GM18502 (cell line): ENCODE measurements around the gene SDHAF1.
"Not testable (repeated sequence)": the region's sequence is repeated elsewhere in the genome, so short reads cannot be mapped to it uniquely, and the experiment has no call there.

Experiments
- ATAC-seq: cut with Tn5 transposase; IDR thresholded peaks from one replicate; pipeline ENCODE4 v1.9.1; 2021; ENCODE audit warnings: mild to moderate bottlenecking; ENCODE audit not compliant: unreplicated experiment, poor library complexity

SDHAF1 gene

GRCh38 chr19:36014012-36014924, 19.3 kb downstream of the SDHAF1 start, which contains the start of gene ALKBH6:
TSS of gene ALKBH6 (minus strand) at chr19:36014213. CDS start at chr19:36013397, 816 bp downstream.
- ATAC-seq: peak; percentile 97

- ATAC-seq: no peak
Measured at GRCh38 chr19:36019061-36019670, 24.2 kb downstream of the SDHAF1 start.

DNA sequence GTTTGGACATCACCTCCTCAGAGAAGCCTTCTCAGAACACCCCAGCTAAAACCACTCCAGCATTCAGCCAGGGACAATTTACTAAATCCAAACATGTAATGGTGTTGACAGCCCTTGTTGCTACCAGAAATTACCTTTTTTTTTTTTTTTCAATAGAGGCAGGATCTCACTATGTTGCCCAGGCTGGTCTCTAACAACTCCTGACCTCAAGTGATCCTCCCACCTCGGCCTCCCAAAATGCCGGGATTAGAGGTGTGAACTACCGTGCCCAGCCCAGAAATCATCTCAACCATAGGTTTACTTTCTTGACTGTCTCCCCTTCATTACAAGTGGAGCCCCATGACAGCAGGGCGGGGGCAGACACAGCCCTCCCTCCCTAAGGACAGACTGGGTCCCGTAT, 28.4 kb downstream of the SDHAF1 start:
- ATAC-seq: no peak

- ATAC-seq: no peak
Measured at GRCh38 chr19:36025541-36025940, 30.6 kb downstream of the SDHAF1 start.

DNA sequence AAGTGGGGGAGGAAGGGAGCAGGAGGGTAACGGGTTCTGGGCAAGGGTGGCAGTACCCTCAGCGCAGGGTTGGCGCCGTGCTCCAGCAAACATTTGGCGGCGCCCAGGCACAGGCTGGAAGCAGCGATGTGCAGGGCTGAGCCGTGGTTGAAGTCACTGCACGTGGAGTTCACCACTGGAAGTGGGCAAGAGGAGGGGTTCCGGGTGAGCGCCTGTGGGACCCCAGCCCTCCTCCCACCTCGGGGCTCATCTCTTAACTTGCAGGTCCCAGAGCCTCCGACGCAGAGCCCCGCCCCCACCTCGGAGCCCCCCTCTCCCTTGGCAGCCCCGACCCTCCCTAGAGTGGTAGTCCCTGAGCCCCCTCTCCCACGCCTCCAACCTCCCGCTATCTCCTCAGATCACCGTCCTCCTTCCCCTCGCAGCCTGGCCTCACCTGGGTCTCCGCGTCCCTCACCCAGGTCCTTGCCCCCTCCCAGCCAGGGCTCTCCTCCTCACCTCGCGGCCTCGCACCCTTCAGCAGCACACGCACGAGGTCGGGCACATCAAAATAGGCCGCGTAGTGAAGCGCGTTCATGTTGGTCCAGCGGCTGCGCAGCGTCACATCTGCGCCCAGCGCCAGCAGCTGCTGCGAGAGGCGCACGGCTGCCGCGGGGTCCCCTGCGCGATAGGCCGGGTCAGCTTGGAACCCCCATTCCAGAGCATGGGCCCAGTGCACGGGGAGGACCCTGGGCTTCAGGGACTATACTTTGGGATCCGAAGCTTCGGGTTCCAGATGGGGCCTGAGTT, 31.3 kb downstream of the SDHAF1 start:
- ATAC-seq: no peak

DNA sequence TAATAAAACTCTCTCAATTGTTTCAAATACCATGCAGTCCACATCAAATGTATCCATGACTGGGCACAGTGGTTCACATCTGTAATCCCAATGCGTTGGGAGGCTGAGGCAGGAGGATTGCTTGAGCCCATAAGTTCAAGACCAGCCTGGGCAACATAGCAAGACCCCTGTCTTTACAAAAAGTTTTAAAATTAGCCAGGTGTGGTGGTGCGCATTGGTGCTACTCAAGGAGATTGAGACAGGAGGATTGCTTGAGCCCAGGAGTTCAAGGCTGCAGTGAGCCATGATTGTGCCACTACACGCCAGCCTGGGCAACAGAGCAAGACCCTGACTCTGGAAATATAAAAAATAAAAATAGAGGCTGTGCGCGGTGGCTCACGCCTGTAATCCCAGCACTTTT, 32.7 kb downstream of the SDHAF1 start:
- no peak for ATAC-seq

DNA sequence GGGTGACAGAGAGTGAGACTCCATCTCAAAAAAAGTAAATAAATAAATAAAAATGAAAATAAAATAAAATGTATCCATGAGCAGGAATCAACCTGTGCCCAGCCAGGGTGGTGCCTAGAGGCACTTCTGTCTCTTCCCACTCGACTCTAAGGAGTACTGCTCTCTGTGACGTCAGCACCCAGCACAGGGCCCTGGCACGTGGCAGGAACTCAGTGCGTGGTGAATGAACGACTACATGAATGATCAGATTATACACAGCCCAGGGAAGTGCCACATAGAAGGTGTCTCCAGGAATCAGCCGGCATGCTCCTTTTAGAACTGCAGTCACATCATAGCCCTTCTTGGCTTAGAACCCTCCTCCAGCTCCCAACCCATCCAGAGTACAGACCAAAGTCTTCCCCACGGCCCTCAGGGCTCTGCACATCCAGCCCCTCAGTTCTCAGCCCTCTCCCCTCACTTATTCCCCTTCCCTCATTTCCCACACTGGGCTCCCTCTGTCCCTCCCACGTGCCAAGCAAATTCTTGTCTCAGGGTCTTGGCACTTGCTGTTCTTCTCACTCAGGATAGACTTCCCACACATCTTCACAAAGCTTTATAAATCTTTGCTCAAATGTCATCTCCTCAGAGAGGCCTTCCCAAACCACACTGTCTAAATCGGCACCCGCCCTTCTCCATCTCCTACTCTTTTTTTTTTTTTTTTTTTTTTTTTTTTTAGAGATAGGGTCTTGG, 33.5 kb downstream of the SDHAF1 start:
- ATAC-seq: no peak

GRCh38 chr19:36030264-36031148, 35.5 kb downstream of the SDHAF1 start:
- no peak for ATAC-seq

DNA sequence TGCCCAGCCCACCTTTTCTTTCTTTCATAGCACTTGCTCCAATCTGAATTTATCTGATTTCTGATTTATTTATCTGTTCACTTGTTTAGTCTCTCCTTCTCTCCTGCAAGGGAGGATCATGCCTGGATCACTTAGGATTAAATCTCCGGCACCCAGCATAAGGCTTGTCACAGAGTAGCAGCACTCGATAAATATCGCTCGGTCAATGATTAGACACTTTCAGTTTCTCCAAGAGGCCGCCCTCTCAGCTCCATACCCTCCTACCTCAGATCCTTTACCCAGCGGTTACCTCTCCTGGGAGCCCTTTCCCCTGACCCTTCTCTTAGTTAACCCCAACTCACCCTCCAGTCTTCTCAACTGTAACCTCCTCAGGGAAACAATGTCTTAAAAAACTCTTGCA, 36.3 kb downstream of the SDHAF1 start:
- ATAC-seq: no peak

GRCh38 chr19:36032251-36033104, 37.5 kb downstream of the SDHAF1 start, which contains the start of gene CLIP3:
TSS of gene CLIP3 (minus strand) at chr19:36032873. CDS start at chr19:36032357, 516 bp downstream.
- ATAC-seq: no peak

DNA sequence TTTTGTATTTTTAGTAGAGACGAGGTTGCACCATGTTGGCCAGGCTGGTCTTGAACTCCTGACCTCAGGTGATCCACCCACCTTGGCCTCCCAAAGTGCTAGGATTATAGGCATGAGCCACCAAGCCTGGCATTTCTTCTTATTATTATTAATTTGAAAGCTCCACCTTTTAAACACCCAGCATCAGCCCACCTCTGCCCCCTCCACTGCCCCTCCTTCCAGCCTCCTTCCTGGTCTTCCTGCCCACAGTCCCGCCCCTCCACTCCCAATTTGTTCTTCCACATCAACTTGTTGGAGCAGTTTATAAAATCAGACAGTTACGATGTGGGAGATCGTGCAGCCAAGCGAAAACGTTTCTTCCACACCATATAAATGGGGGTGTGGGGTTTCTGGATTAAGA, 45.5 kb downstream of the SDHAF1 start:
- ATAC-seq: no peak

DNA sequence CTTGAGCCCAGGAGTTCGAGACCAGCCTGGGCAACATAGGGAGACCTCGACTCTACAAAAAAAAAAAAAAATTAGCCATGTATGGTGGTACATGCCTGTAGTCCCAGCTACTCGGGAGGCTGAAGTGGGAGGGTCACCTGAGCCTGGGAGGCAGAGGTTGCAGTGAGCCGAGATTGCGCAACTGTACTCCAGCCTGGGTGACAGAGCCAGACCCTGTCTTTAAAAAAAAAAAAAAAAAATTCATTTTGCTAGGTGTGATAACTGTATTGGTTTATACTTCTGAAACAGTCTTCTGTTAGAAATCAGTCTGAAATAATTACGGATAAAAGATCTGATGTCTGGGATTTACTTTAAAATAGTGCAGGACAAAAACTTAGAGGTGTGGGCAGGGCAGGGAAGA, 46.1 kb downstream of the SDHAF1 start:
- not testable (repeated sequence) for ATAC-seq

- no peak for ATAC-seq
Measured at GRCh38 chr19:36041831-36042230, 46.8 kb downstream of the SDHAF1 start.

DNA sequence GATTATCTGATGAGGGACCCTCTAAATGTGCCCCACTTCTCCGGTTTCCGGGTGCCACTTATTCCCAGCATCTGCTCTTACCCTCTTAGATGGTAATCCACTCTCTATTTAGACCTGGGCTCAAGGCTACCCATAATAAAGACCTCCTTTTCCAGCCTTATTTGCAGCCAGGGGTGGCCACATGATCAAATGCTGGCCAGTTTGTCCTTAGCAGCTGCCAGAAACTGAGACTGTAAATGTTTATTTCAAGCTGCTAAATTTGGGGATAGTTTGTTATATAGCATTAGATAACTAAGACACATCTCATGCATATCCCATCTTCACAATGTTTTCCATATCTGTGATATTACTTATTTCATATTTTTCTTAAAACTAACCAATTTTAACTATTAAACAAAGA, 49.0 kb downstream of the SDHAF1 start:
- no peak for ATAC-seq
